Thymus (tissue), 14 donors: Measurements from ENCODE around the gene C6orf47. TPM values are rescaled to one million over a fixed set of nuclear protein-coding genes. Genes with fewer than 3 reads are reported as not detected.
"Not testable (repeated sequence)": the region's sequence is repeated elsewhere in the genome, so short reads cannot be mapped to it uniquely, and the experiment has no call there.

Source experiments
- DNase-seq, 9 donors: peaks; one replicate each; pipeline ENCODE4 v3.0.0-alpha.2; 2013; ENCODE audit warnings: low spot score in 9 of 9, low read depth in 6 of 9, missing footprints in 1 of 9
- H3K27ac ChIP-seq, 2 donors: one replicate each; pipeline ENCODE4 v1.5.1; 2013; ENCODE audit warnings: control low read depth in 1 of 2, low read depth in 1 of 2, low read length in 1 of 2, mild to moderate bottlenecking in 1 of 2, moderate library complexity in 1 of 2
- H3K27me3 ChIP-seq, 2 donors: one replicate each; pipeline ENCODE4 v1.5.1; 2013; ENCODE audit warnings: low read length in 1 of 2; ENCODE audit not compliant: control insufficient read depth in 2 of 2, insufficient read depth in 1 of 2
- H3K36me3 ChIP-seq, 2 donors: one replicate each; pipeline ENCODE4 v1.5.1; 2013; ENCODE audit warnings: low read length in 1 of 2, mild to moderate bottlenecking in 1 of 2, moderate library complexity in 1 of 2; ENCODE audit not compliant: control insufficient read depth in 2 of 2, insufficient read depth in 2 of 2
- H3K4me1 ChIP-seq, 2 donors: one replicate each; pipeline ENCODE4 v1.5.1; 2013; ENCODE audit warnings: low read length in 2 of 2; ENCODE audit not compliant: control insufficient read depth in 2 of 2, insufficient read depth in 2 of 2
- H3K4me3 ChIP-seq, 2 donors: one replicate each; pipeline ENCODE4 v1.5.1; 2013; ENCODE audit warnings: low read length in 2 of 2, control low read depth in 1 of 2, mild to moderate bottlenecking in 1 of 2
- H3K9me3 ChIP-seq, 2 donors: one replicate each; pipeline ENCODE4 v1.5.1; 2013; ENCODE audit warnings: low read length in 1 of 2, mild to moderate bottlenecking in 1 of 2; ENCODE audit not compliant: control insufficient read depth in 2 of 2, insufficient read depth in 1 of 2
- WGBS: extraction: QIAGEN DNeasy Blood & Tissue Kit; methylation state at CpG from one replicate; pipeline ENCODE4 v1.1.7; 2013; 5-methylcytosine and 5-hydroxymethylcytosine counted together
- long read RNA-seq, 10 donors: transcript quantifications; one replicate each; lab custom pipeline, GENCODE V29; 2026
- polyA plus RNA-seq: library from polyadenylated mRNA; stranded (reverse); fragments of 200-250 nt; gene quantifications from one replicate; pipeline ENCODE4 v1.2.3, GENCODE V29; 2013
- total RNA-seq: library from RNA; stranded (reverse); fragments of 120-200 nt; gene quantifications from one replicate; pipeline ENCODE4 v1.2.4, GENCODE V29; 2013
- donor health status: healthy.

C6orf47 gene
- total RNA-seq = 19.1 TPM
- 16.7 TPM for polyA plus RNA-seq
- long read RNA-seq, donor 1, partial matches to known transcripts = 0 of 2 reads
- long read RNA-seq, donor 1, other reads (novel, unspliced or antisense) = 0 of 2 reads
- long read RNA-seq, donor 2 = 0 reads
- long read RNA-seq, donor 3, transcript C6orf47-202 (1 exons, 2,475 nt) = major isoform, 25 of 25 reads
- long read RNA-seq, donor 3, partial matches to known transcripts = 0 of 25 reads
- long read RNA-seq, donor 3, other reads (novel, unspliced or antisense) = 0 of 25 reads
- long read RNA-seq, donor 4, transcript C6orf47-202 (1 exons, 2,475 nt) = major isoform, 9 of 9 reads
- long read RNA-seq, donor 4, partial matches to known transcripts = 0 of 9 reads
- long read RNA-seq, donor 4, other reads (novel, unspliced or antisense) = 0 of 9 reads
- long read RNA-seq, donor 5, transcript C6orf47-202 (1 exons, 2,475 nt) = major isoform, 29 of 29 reads
- long read RNA-seq, donor 5, partial matches to known transcripts = 0 of 29 reads
- long read RNA-seq, donor 5, other reads (novel, unspliced or antisense) = 0 of 29 reads
- long read RNA-seq, donor 6, transcript C6orf47-202 (1 exons, 2,475 nt) = major isoform, 19 of 19 reads
- long read RNA-seq, donor 6, partial matches to known transcripts = 0 of 19 reads
- long read RNA-seq, donor 6, other reads (novel, unspliced or antisense) = 0 of 19 reads
- long read RNA-seq, donor 7, transcript C6orf47-202 (1 exons, 2,475 nt) = major isoform, 20 of 20 reads
- long read RNA-seq, donor 7, partial matches to known transcripts = 0 of 20 reads
- long read RNA-seq, donor 7, other reads (novel, unspliced or antisense) = 0 of 20 reads
- long read RNA-seq, donor 8, transcript C6orf47-202 (1 exons, 2,475 nt) = major isoform, 16 of 16 reads
- long read RNA-seq, donor 8, partial matches to known transcripts = 0 of 16 reads
- long read RNA-seq, donor 8, other reads (novel, unspliced or antisense) = 0 of 16 reads
- long read RNA-seq, donor 9, transcript C6orf47-202 (1 exons, 2,475 nt) = major isoform, 8 of 8 reads
- long read RNA-seq, donor 9, partial matches to known transcripts = 0 of 8 reads
- long read RNA-seq, donor 9, other reads (novel, unspliced or antisense) = 0 of 8 reads
- long read RNA-seq, donor 10, transcript C6orf47-202 (1 exons, 2,475 nt) = major isoform, 18 of 18 reads
- long read RNA-seq, donor 10, partial matches to known transcripts = 0 of 18 reads
- long read RNA-seq, donor 10, other reads (novel, unspliced or antisense) = 0 of 18 reads

- peaks cover 41 to 65% of the 10 kb centered on the region in 2 donors for H3K4me1 ChIP-seq
- 1% methylated on average over 52 of the region's 52 CpGs for WGBS
- peak within 1 kb of the TSS; percentile 84 to 90 for H3K4me3 ChIP-seq
- peaks cover 18 to 48% of the 10 kb centered on the region in 2 donors for H3K36me3 ChIP-seq
- peak within 1 kb of the TSS; percentile 79 to 88 for H3K27ac ChIP-seq
- no peaks in the 10 kb centered on the region for H3K9me3 ChIP-seq
- peak in 6 of 9 donors; percentile 58 to 88 (median 74) for DNase-seq
- H3K27me3 ChIP-seq = no peaks in the 10 kb centered on the region
Observed at GRCh38 chr6:31660381-31661261, at the start of gene C6orf47. C6orf47 (minus strand) TSS chr6:31660778; CDS start chr6:31659947, 831 bp downstream.

GRCh38 chr6:31709157-31709556, 48.6 kb upstream of the C6orf47 start:
- not testable (repeated sequence) for H3K4me3 ChIP-seq, DNase-seq, H3K27me3 ChIP-seq, H3K9me3 ChIP-seq, H3K36me3 ChIP-seq, H3K27ac ChIP-seq
- H3K4me1 ChIP-seq = peaks cover 6 to 33% of the 10 kb centered on the region in 2 donors
- WGBS = 95% methylated on average over 11 of the region's 11 CpGs

GRCh38 chr6:31708224-31708623, 47.6 kb upstream of the C6orf47 start:
- WGBS = 98% methylated on average over 3 of the region's 3 CpGs

GRCh38 chr6:31707701-31708100, 47.1 kb upstream of the C6orf47 start:
- no peaks in the 10 kb centered on the region for H3K36me3 ChIP-seq
- 97% methylated on average over 10 of the region's 10 CpGs for WGBS

More at GRCh38 chr6:31708224-31708623, 47.6 kb upstream of the C6orf47 start:
- H3K27me3 ChIP-seq = no peaks in the 10 kb centered on the region
- no peak overlapping the region for H3K27ac ChIP-seq
- no peak overlapping the region for H3K4me3 ChIP-seq
- no peaks in the 10 kb centered on the region for H3K36me3 ChIP-seq
- no peak for DNase-seq
- H3K4me1 ChIP-seq = peaks cover 5 to 32% of the 10 kb centered on the region in 2 donors
- peaks cover 0 to 5% of the 10 kb centered on the region in 2 donors for H3K9me3 ChIP-seq

GRCh38 chr6:31706599-31706998, 46.0 kb upstream of the C6orf47 start, which contains the start of gene LY6G6F:
LY6G6F (plus strand) TSS chr6:31706866; CDS start chr6:31706907, 41 bp downstream.
- WGBS = 97% methylated on average over 3 of the region's 3 CpGs
- DNase-seq = no peak
- Histone ChIP-seq H3K36me3 (peaks cover under 1 to 1% of the 10 kb centered on the region in 2 donors), H3K9me3 (peaks cover 0 to 5% of the 10 kb centered on the region in 2 donors), H3K27me3 (no peaks in the 10 kb centered on the region), H3K4me1 (peaks cover 13 to 28% of the 10 kb centered on the region in 2 donors), H3K27ac (no peak within 1 kb of the TSS), H3K4me3 (no peak within 1 kb of the TSS)

More at GRCh38 chr6:31707701-31708100, 47.1 kb upstream of the C6orf47 start:
- H3K27ac ChIP-seq = no peak overlapping the region
- DNase-seq = no peak
- peaks cover 5 to 27% of the 10 kb centered on the region in 2 donors for H3K4me1 ChIP-seq
- H3K9me3 ChIP-seq = peaks cover 0 to 5% of the 10 kb centered on the region in 2 donors
- no peaks in the 10 kb centered on the region for H3K27me3 ChIP-seq
- no peak overlapping the region for H3K4me3 ChIP-seq

- Histone ChIP-seq H3K9me3 (peaks cover 0 to 5% of the 10 kb centered on the region in 2 donors), H3K36me3 (peaks cover 6 to 7% of the 10 kb centered on the region in 2 donors), H3K27me3 (no peaks in the 10 kb centered on the region), H3K4me3 (no peak overlapping the region), H3K4me1 (peaks cover 15 to 26% of the 10 kb centered on the region in 2 donors), H3K27ac (no peak overlapping the region)
- no peak for DNase-seq
- WGBS = 95% methylated on average over 6 of the region's 6 CpGs
Observed at GRCh38 chr6:31705931-31706330, 45.4 kb upstream of the C6orf47 start.

GRCh38 chr6:31702819-31703716, 42.5 kb upstream of the C6orf47 start, which contains the start of gene ABHD16A:
ABHD16A (minus strand) TSS chr6:31703324; CDS start chr6:31703281, 43 bp downstream.
- peak; percentile 96 to 99 (median 97) for DNase-seq
- H3K4me1 ChIP-seq = peaks cover 15 to 18% of the 10 kb centered on the region in 2 donors
- peak within 1 kb of the TSS; percentile 88 to 94 for H3K4me3 ChIP-seq
- H3K27me3 ChIP-seq = no peaks in the 10 kb centered on the region
- H3K27ac ChIP-seq = peak within 1 kb of the TSS; percentile 98 to 100
- 1% methylated on average over 54 of the region's 54 CpGs for WGBS
- H3K9me3 ChIP-seq = peaks cover 0 to 5% of the 10 kb centered on the region in 2 donors
- H3K36me3 ChIP-seq = peaks cover 20 to 29% of the 10 kb centered on the region in 2 donors
